Heart left ventricle (tissue), 16 donors: ENCODE data around the gene DHX30. TPM values are rescaled to one million over a fixed set of nuclear protein-coding genes. Genes with fewer than 3 reads are reported as not detected.
A peak's percentile ranks its signal among the peaks of the same experiment; 100 is the strongest.

ENCODE experiments used
- ATAC-seq, 4 donors: fragments of 200-7000 bp; cut with Tn5 transposase; one replicate each; pipeline ENCODE4 v1.9.1; 2020 to 2022; ENCODE audit warnings: moderate library complexity in 4 of 4, mild to moderate bottlenecking in 3 of 4, moderate number of reproducible peaks in 1 of 4
- DNase-seq, 5 donors: peaks; one replicate each; pipeline ENCODE4 v3.0.0-alpha.2; 2020
- H3K27ac ChIP-seq, 12 donors: fragments of 200-600 bp; sonication (generic) in 4 of 12; one replicate each; pipeline versions ENCODE4 v1.5.0 to v1.8.0; 2016 to 2022; ENCODE audit warnings: mild to moderate bottlenecking in 2 of 12
- H3K27me3 ChIP-seq, 9 donors: fragments of 200-600 bp; sonication (generic) in 2 of 9; one replicate each; pipeline versions ENCODE4 v1.5.1 to v1.8.0; 2016 to 2022; ENCODE audit warnings: mild to moderate bottlenecking in 3 of 9
- H3K36me3 ChIP-seq, 9 donors: fragments of 200-600 bp; sonication (generic) in 2 of 9; one replicate each; pipeline versions ENCODE4 v1.5.0 to v1.8.0; 2018 to 2022; ENCODE audit warnings: mild to moderate bottlenecking in 2 of 9
- H3K4me1 ChIP-seq, 12 donors: fragments of 200-600 bp; sonication (generic) in 4 of 12; one replicate each; pipeline versions ENCODE4 v1.5.0 to v1.8.0; 2016 to 2022; ENCODE audit warnings: mild to moderate bottlenecking in 3 of 12
- H3K4me3 ChIP-seq, 12 donors: fragments of 200-600 bp; sonication (generic) in 4 of 12; one replicate each; pipeline versions ENCODE4 v1.5.0 to v1.8.0; 2017 to 2022; ENCODE audit warnings: mild to moderate bottlenecking in 9 of 12, moderate library complexity in 4 of 12
- H3K9me3 ChIP-seq, 12 donors: fragments of 200-600 bp; sonication (generic) in 4 of 12; one replicate each; pipeline versions ENCODE4 v1.5.0 to v1.8.0; 2016 to 2022; ENCODE audit warnings: mild to moderate bottlenecking in 1 of 12
- POLR2A ChIP-seq, 2 donors: fragments of 450-650 bp; IDR thresholded peaks; one replicate each; pipeline ENCODE4 v1.6.1; 2017; ENCODE audit warnings: antibody characterized with exemption in 2 of 2, mild to moderate bottlenecking in 2 of 2, moderate library complexity in 2 of 2
- WGBS, 4 donors: extraction: QIAGEN DNeasy Blood & Tissue Kit in 2 of 4; methylation state at CpG; one replicate each; pipeline versions ENCODE4 v1.1.5 to v1.1.7; 2013 to 2018; 5-methylcytosine and 5-hydroxymethylcytosine counted together
- intact Hi-C, 10 donors: fragments of 100-400 bp; cut with DNase I; formaldehyde crosslinking; loops; one replicate each; pipeline versions ENCODE4 v1.11.1 to v1.14.2; 2022
- polyA plus RNA-seq, 2 donors: library from polyadenylated mRNA; stranded (reverse); fragments of 200-250 nt; gene quantifications; one replicate each; pipeline ENCODE4 v1.2.3, GENCODE V29; 2013
- total RNA-seq, 9 donors: library from RNA; depleted of rRNA in 2 of 9; stranded (reverse); fragments of >200 nt in 2 of 9; fragmentation: NEBNext Ultra II Directional in 3 of 9; extraction: Animal tissue kit (Norgen Biotek cat#: 25700) in 3 of 9; gene quantifications; one replicate each; pipeline versions ENCODE4 v1.1.0 to v1.2.4, GENCODE V29; 2016 to 2023
- TF ChIP-seq, protein P1 (sequence below), 12 donors: fragments of 200-600 bp; sonication (generic) in 4 of 12; IDR thresholded peaks; one replicate each; pipeline versions ENCODE4 v1.5.0 to v1.8.0; 2018 to 2022; ENCODE audit warnings: antibody characterized with exemption in 12 of 12, mild to moderate bottlenecking in 5 of 12
- donor health status: ischemic (EF 13 %, LVEDD 7.1; RV severe dilation, severe dysfunction).
- donor health status: healthy with polysubstance abuse.
- donor health status: DM: no; HTN: yes; CAD: no.
- donor health status: DM: no; HTN: no; CAD: no.
- donor health status: ischemic (EF 25% LVEDD 6.9; RV normal size, moderate dysfunction).
- donor health status: ischemic (EF 25% LVEDD 5.7; RV mildly dilated, moderate dysfunction).
- donor health status: healthy.
- donor health status: DM: yes; HTN: yes; CAD: no.
- donor health status: ischemic (EF 35%, LVEDD 5.7; RV mildly dilated, moderate dysfunction).
- donor health status: nonischemic (EF 11% LVEDD 7.7; RV severe dilation, severe dysfunction).
- donor health status: DM: yes; HTN: yes; CAD: no.
- donor health status: PGD.
- donor health status: ischemic (EF 29% LVEDD 5.4; RV normal size, mild dysfunction).
- donor health status: nonischemic (EF 23%, LVEDD 6.1; RV moderate dilation, normal function).

The DHX30 gene
- total and polyA plus RNA-seq, 11 donors, result 30.7 to 74.4 (median 49.4) TPM

GRCh38 chr3:47847801-47848518 lies 45.0 kb downstream of the DHX30 start:
- TF ChIP-seq POLR2A (IDR thresholded peaks at IDR 0.05), result no peak
- TF ChIP-seq, protein P1, sequence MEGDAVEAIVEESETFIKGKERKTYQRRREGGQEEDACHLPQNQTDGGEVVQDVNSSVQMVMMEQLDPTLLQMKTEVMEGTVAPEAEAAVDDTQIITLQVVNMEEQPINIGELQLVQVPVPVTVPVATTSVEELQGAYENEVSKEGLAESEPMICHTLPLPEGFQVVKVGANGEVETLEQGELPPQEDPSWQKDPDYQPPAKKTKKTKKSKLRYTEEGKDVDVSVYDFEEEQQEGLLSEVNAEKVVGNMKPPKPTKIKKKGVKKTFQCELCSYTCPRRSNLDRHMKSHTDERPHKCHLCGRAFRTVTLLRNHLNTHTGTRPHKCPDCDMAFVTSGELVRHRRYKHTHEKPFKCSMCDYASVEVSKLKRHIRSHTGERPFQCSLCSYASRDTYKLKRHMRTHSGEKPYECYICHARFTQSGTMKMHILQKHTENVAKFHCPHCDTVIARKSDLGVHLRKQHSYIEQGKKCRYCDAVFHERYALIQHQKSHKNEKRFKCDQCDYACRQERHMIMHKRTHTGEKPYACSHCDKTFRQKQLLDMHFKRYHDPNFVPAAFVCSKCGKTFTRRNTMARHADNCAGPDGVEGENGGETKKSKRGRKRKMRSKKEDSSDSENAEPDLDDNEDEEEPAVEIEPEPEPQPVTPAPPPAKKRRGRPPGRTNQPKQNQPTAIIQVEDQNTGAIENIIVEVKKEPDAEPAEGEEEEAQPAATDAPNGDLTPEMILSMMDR (IDR thresholded peaks at IDR 0.05), result no peak
- Histone ChIP-seq H3K27me3 (no peaks in the 10 kb centered on the region), H3K36me3 (peaks cover 0 to 100% (median 96%) of the 10 kb centered on the region in 9 donors), H3K4me3 (no peak overlapping the region), H3K27ac (no peak overlapping the region), H3K9me3 (no peaks in the 10 kb centered on the region), H3K4me1 (peaks cover 0 to 8% (median 0%) of the 10 kb centered on the region in 12 donors)
- 92 to 97% (median 94%) methylated on average over 22 to 23 of the region's 23 CpGs for WGBS, 4 donors
- no peak for ATAC-seq
- DNase-seq, result no peak
- intact Hi-C loops, result no loop called here

- intact Hi-C loops, result no loop called here
- peak in 3 of 4 donors; percentile 2 to 4 (median 3) for ATAC-seq
- H3K4me1 ChIP-seq, result peaks cover 0 to 8% (median 0%) of the 10 kb centered on the region in 12 donors
- no peak for DNase-seq
- H3K27me3 ChIP-seq, result no peaks in the 10 kb centered on the region
- H3K27ac ChIP-seq, result no peak overlapping the region
- WGBS, 4 donors, result 50 to 85% (median 82%) methylated on average over 3 to 23 of the region's 23 CpGs
- H3K36me3 ChIP-seq, result peaks cover 0 to 100% (median 96%) of the 10 kb centered on the region in 9 donors
- H3K4me3 ChIP-seq, result no peak overlapping the region
- no peak for TF ChIP-seq POLR2A (IDR thresholded peaks at IDR 0.05)
- TF ChIP-seq, protein P1 (IDR thresholded peaks at IDR 0.05), result no peak
- no peaks in the 10 kb centered on the region for H3K9me3 ChIP-seq
These were observed 45.7 kb downstream of the DHX30 start for GRCh38 chr3:47848599-47849117.

DNA sequence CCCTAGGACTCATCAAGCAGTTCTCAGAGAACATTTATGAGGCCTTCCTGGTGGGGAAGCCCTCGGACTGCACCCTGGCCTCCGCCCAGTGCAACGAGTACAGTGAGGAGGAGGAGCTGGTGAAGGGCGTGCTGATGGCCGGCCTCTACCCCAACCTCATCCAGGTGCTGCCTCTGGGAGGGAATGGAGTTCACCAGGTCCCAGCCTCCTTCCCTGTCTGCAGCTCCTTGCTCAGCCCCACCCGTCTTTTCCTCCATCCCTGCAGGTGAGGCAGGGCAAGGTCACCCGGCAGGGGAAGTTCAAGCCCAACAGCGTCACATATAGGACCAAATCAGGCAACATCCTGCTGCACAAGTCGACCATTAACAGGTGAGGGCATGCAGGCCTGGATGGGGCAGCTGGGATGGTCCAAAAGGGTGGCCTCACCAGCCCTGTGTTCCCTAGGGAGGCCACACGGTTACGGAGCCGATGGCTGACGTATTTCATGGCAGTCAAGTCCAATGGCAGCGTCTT lies 46.3 kb downstream of the DHX30 start:
- intact Hi-C loops, result no loop called here
- H3K27ac ChIP-seq, result no peak overlapping the region
- 80 to 85% (median 83%) methylated on average over 13 to 14 of the region's 14 CpGs for WGBS, 4 donors
- no peaks in the 10 kb centered on the region for H3K27me3 ChIP-seq
- DNase-seq, result no peak
- H3K9me3 ChIP-seq, result no peaks in the 10 kb centered on the region
- peak in 3 of 4 donors; percentile 1 to 2 (median 2) for ATAC-seq
- peaks cover 0 to 8% (median 0%) of the 10 kb centered on the region in 12 donors for H3K4me1 ChIP-seq
- TF ChIP-seq POLR2A (IDR thresholded peaks at IDR 0.05), result no peak
- TF ChIP-seq, protein P1 (IDR thresholded peaks at IDR 0.05), result no peak
- no peak overlapping the region for H3K4me3 ChIP-seq
- peaks cover 0 to 100% (median 97%) of the 10 kb centered on the region in 9 donors for H3K36me3 ChIP-seq
